Adipose tissue (tissue), 3 donors: Measurements from ENCODE around the gene CHKA. TPM values are rescaled to one million over a fixed set of nuclear protein-coding genes. Genes with fewer than 3 reads are reported as not detected.

ENCODE experiments used
- H3K27ac ChIP-seq: one replicate; pipeline ENCODE4 v1.5.1; 2013; ENCODE audit warnings: low read depth, low read length
- WGBS, 3 donors: extraction: QIAGEN DNeasy Blood & Tissue Kit; methylation state at CpG; one replicate each; pipeline ENCODE4 v1.1.7; 2013; 5-methylcytosine and 5-hydroxymethylcytosine counted together
- polyA plus RNA-seq, 3 donors: library from polyadenylated mRNA; stranded (reverse); fragments of 200-250 nt; gene quantifications; one replicate each; pipeline ENCODE4 v1.2.3, GENCODE V29; 2013
- donor health status: healthy with polysubstance abuse.
- donor health status: Bipolar disorder and iron deficiency.
- donor health status: healthy.

The CHKA gene
- polyA plus RNA-seq, 3 donors: 14.3 to 16.4 (median 16.0) TPM

- 51 to 59% (median 52%) methylated on average over 1 of the region's 1 CpG for WGBS, 3 donors
- H3K27ac ChIP-seq: no peak overlapping the region
Measured at GRCh38 chr11:68090287-68090686, 30.9 kb downstream of the CHKA start.

GRCh38 chr11:68089679-68090078 is 31.5 kb downstream of the CHKA start:
- H3K27ac ChIP-seq: no peak overlapping the region
- 82 to 94% (median 89%) methylated on average over 8 of the region's 8 CpGs for WGBS, 3 donors

GRCh38 chr11:68083517-68083916 is 37.7 kb downstream of the CHKA start:
- 48 to 88% (median 88%) methylated on average over 3 of the region's 3 CpGs for WGBS, 3 donors

DNA sequence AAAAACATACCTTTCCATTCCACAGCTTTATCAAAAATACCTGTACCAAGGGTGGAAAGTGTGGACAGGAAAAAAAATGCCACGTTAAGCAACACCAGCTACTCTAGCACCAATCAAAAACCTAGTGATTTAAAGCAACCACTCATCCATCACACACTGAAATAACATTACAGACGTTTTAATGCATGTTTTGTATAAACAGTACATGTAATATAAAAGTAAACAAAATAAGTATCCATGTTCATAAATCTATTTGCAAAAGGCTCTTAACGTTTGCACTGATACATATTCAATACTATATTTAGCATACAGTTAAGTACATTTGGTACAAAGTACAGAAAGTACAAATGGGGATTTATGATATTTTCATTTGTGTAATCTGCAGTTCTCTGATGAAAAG is 38.7 kb downstream of the CHKA start:
- H3K27ac ChIP-seq: no peak overlapping the region
- WGBS, 3 donors: 28 to 71% (median 66%) methylated on average over 3 of the region's 3 CpGs

More at GRCh38 chr11:68083517-68083916, 37.7 kb downstream of the CHKA start:
- no peak overlapping the region for H3K27ac ChIP-seq

- H3K27ac ChIP-seq: no peak overlapping the region
- 40 to 83% (median 81%) methylated on average over 9 of the region's 9 CpGs for whole genome bisulfite sequencing, 3 donors
Measured at GRCh38 chr11:68081691-68082090, 39.5 kb downstream of the CHKA start.

DNA sequence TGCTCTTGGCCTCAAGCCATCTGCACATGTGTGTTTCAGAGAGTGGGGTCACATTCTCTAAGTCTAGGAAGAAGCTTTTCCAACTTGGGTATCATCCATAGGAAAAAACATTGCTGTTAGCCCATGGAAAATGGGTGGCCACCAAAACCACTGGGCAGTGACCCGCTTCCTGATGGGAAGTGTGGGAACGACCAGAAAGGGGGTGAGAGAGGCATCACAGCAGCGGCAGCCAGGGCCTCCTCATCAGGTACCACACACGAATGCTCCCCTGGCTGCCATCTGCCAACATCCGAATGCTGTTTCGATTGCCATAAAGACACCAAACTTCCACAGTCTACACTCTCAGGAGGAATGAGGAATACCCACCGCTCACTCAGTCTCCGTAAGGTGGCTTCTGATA is 40.3 kb downstream of the CHKA start:
- no peak overlapping the region for H3K27ac ChIP-seq
- WGBS, 3 donors: 91 to 92% (median 92%) methylated on average over 8 of the region's 8 CpGs

- WGBS, 3 donors: 70 to 82% (median 80%) methylated on average over 8 of the region's 8 CpGs
- no peak overlapping the region for H3K27ac ChIP-seq
Measured at GRCh38 chr11:68077617-68078582, 43.3 kb downstream of the CHKA start.

- no peak overlapping the region for H3K27ac ChIP-seq
- WGBS, 3 donors: 74 to 88% (median 86%) methylated on average over 11 of the region's 11 CpGs
Measured at GRCh38 chr11:68076371-68077042, 44.7 kb downstream of the CHKA start.

GRCh38 chr11:68074584-68075352 is 46.4 kb downstream of the CHKA start:
- 46 to 90% (median 88%) methylated on average over 10 of the region's 10 CpGs for WGBS, 3 donors
- no peak overlapping the region for H3K27ac ChIP-seq

DNA sequence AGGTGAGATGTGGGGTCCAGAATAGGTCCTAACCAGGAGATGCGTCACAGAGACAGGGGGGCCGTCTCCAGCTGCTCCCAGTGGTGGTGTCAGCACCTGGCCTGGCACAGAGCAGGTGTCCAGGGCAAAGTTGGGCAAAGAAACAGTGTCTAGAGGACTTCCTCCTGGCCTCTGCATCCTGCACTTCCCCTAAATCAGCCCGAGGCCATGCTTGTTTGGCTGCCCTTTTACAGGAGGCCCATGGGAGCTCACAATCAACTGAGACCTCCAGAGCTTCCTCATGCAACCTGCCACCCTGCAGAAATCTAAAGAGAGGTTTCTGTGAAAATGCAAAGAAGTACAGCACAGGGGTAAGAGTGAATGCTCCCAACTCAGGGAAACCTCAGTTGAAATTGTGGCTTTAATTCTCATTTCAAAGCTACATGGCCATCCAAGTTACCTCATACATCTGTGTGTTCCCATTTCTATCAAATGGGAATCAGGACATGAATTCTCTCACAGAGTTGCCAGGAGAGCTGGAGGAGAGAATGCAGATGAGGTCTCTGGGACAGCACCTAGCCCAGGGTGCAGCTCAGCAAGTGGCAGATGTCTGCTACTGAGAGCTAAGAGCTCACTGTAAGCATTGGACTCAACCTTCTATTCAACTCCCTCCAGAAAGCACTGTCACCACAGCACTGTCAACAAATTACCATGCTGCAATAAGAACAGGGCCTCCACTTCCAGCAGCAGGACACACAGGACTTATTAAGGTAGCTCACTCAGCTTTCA is 49.7 kb downstream of the CHKA start:
- 72 to 81% (median 75%) methylated on average over 3 of the region's 3 CpGs for WGBS, 3 donors
- no peak overlapping the region for H3K27ac ChIP-seq

GRCh38 chr11:68067991-68068390 is 53.2 kb downstream of the CHKA start:
- H3K27ac ChIP-seq: no peak overlapping the region
- WGBS, 3 donors: 89 to 94% (median 93%) methylated on average over 5 of the region's 5 CpGs

GRCh38 chr11:68066742-68067141 is 54.4 kb downstream of the CHKA start:
- no peak overlapping the region for H3K27ac ChIP-seq
- 79 to 96% (median 90%) methylated on average over 3 of the region's 3 CpGs for WGBS, 3 donors

GRCh38 chr11:68065841-68066240 is 55.3 kb downstream of the CHKA start:
- WGBS, 3 donors: 92 to 96% (median 94%) methylated on average over 5 of the region's 5 CpGs
- H3K27ac ChIP-seq: no peak overlapping the region

DNA sequence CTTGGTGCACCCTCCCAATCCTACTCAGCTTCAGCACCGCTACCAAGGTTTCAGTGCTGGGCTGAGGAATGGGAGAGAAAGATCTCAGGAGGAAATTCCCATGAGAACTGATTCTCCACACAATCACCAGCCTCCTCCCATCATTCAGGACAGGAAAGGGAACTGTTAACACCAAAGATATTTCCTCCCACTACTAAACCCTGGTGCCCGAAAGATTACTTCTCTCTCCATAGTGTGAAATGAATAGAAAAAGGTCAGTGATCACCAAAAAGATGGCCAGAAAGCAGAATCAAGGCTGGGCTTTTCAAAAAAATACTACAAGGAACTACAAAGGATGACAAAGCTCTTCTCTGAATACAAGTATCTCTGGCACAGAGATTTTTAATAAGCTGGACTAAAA is 56.3 kb downstream of the CHKA start:
- H3K27ac ChIP-seq: no peak overlapping the region
- 73 to 93% (median 75%) methylated on average over 2 of the region's 2 CpGs for WGBS, 3 donors

GRCh38 chr11:68061508-68061907 is 59.7 kb downstream of the CHKA start:
- no peak overlapping the region for H3K27ac ChIP-seq
- 94 to 97% (median 96%) methylated on average over 7 of the region's 7 CpGs for WGBS, 3 donors

DNA sequence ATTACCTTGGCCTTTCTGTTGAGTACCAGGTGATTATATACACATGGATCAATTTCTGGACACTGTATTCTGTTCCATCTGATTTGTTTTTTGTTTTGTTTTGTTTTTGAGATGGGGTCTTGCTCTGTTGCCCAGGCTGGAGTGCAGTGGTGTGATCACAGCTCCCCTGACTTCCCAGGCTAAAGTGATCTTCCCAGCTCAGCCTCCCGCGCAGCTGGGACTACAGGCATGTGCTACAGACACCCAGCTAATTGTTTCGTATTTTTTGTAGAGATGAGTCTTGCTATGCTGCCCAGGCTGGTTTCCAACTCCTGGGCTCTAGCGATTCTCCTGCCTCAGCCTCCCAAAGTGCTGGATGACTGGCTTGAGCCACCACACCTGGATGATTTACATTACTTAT is 63.4 kb downstream of the CHKA start:
- 95 to 98% (median 97%) methylated on average over 4 of the region's 4 CpGs for WGBS, 3 donors

GRCh38 chr11:68056317-68057285 is 64.6 kb downstream of the CHKA start:
- 89 to 94% (median 93%) methylated on average over 12 of the region's 12 CpGs for WGBS, 3 donors
- H3K27ac ChIP-seq: no peak overlapping the region

More for the DNA sequence above, 63.4 kb downstream of the CHKA start:
- H3K27ac ChIP-seq: no peak overlapping the region
